Loucy (cell line): ENCODE results near the gene DNAAF8.

Experiments
- H2AFZ ChIP-seq: fragments of 200-600 bp; sonication (generic); 2 replicates; pipeline ENCODE4 v1.6.0; 2016; ENCODE audit warnings: antibody characterized with exemption, mild to moderate bottlenecking, low read length, moderate library complexity
- H3F3A ChIP-seq: fragments of 200-600 bp; 2 replicates; pipeline ENCODE4 v1.6.0; 2016; ENCODE audit warnings: antibody characterized with exemption, low read depth, mild to moderate bottlenecking
- H3K27me3 ChIP-seq: fragments of 200-600 bp; sonication (generic); 2 replicates; pipeline ENCODE4 v1.6.1; 2014; ENCODE audit warnings: low read length, mild to moderate bottlenecking; ENCODE audit not compliant: insufficient read depth, poor library complexity, severe bottlenecking
- H3K36me3 ChIP-seq: fragments of 200-600 bp; sonication (generic); 2 replicates; pipeline ENCODE4 v1.6.1; 2016; ENCODE audit warnings: low read length; ENCODE audit not compliant: insufficient read depth
- H3K4me1 ChIP-seq: fragments of 200-600 bp; sonication (generic); 2 replicates; pipeline ENCODE4 v1.5.1; 2014; ENCODE audit warnings: low read length, mild to moderate bottlenecking; ENCODE audit not compliant: insufficient read depth, poor library complexity, severe bottlenecking
- H3K4me2 ChIP-seq: fragments of 200-600 bp; sonication (generic); 2 replicates; pipeline ENCODE4 v1.6.0; 2014; ENCODE audit warnings: antibody characterized with exemption, low read length, low read depth, mild to moderate bottlenecking; ENCODE audit not compliant: poor library complexity, severe bottlenecking
- H3K4me3 ChIP-seq: fragments of 200-600 bp; sonication (generic); 2 replicates; pipeline ENCODE4 v1.5.1; 2014; ENCODE audit warnings: low read length, mild to moderate bottlenecking, mixed read lengths; ENCODE audit not compliant: poor library complexity, severe bottlenecking
- H3K79me2 ChIP-seq: fragments of 200-600 bp; sonication (generic); 2 replicates; pipeline ENCODE4 v1.6.1; 2014; ENCODE audit warnings: low read length; ENCODE audit not compliant: insufficient read depth
- H3K9ac ChIP-seq: fragments of 200-600 bp; sonication (generic); 2 replicates; pipeline ENCODE4 v1.6.0; 2014; ENCODE audit warnings: mild to moderate bottlenecking, low read depth, low read length, moderate library complexity; ENCODE audit not compliant: poor library complexity, severe bottlenecking
- H3K9me2 ChIP-seq: fragments of 200-600 bp; sonication (generic); replicated peaks from 2 replicates; pipeline ENCODE4 v1.6.1; 2016; ENCODE audit warnings: low read depth, low read length, mixed read lengths
- H3K9me3 ChIP-seq: fragments of 200-600 bp; sonication (generic); 2 replicates; pipeline ENCODE4 v1.6.1; 2014; ENCODE audit warnings: mild to moderate bottlenecking, antibody characterized with exemption, low read length, low read depth; ENCODE audit not compliant: insufficient read depth
- H4K20me1 ChIP-seq: fragments of 200-600 bp; sonication (generic); 2 replicates; pipeline ENCODE4 v1.6.0; 2014; ENCODE audit warnings: antibody characterized with exemption, low read length, mild to moderate bottlenecking; ENCODE audit not compliant: insufficient read depth, poor library complexity, severe bottlenecking
- CTCF ChIP-seq: fragments of 200-600 bp; sonication (generic); conservative IDR thresholded peaks from 2 replicates; pipeline ENCODE4 v1.5.1; 2014; ENCODE audit warnings: mild to moderate bottlenecking, antibody characterized with exemption, low read length
- EZH2phosphoT487 ChIP-seq: fragments of 200-600 bp; IDR thresholded peaks from 2 replicates; pipeline ENCODE4 v1.6.1; 2018; ENCODE audit warnings: antibody characterized with exemption, mild to moderate bottlenecking, moderate library complexity, borderline replicate concordance

DNAAF8 gene

DNA sequence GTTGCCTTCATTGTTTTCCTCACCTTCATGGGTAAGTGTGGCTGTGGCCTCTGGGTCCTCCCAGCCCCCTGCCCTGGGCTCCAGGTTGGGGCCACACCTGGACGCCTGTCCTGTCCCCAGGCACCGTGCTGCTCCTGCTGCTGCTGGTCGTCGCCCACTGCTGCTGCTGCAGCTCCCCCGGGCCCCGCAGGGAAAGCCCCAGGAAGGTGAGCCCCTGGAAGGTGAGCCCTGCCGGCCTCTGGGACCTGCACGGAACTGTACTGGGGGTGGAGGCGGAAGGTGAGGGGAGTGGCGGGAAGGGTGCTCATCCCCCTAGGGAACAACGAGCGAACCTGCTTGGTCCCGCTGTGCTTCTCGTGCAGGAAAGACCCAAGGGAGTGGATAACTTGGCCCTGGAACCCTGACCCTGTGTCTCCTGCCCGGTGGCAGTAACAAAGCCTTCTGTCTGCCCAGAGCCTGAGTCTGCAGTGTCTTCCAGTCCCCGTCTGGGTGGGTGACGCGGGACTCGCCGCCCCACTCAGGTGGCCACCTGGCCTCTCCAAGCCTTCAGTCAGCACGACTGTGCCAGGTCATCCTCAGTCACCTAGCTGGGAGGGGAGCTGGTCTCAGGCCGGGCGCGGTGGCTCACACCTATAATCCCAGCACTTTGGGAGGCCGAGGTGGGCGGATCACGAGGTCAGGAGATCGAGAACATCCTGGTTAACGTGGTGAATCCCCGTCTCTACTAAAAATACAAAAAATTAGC, 61.7 kb downstream of the DNAAF8 start:
- no peaks in the 10 kb centered on the region for H3K79me2 ChIP-seq
- H3K36me3 ChIP-seq: no peaks in the 10 kb centered on the region
- H3K4me2 ChIP-seq: no peak overlapping the region
- no peaks in the 10 kb centered on the region for H4K20me1 ChIP-seq
- no peak overlapping the region for H3K9ac ChIP-seq
- H3K9me2 ChIP-seq: no peaks in the 10 kb centered on the region
- no peak overlapping the region for H2AFZ ChIP-seq
- H3F3A ChIP-seq: no peaks in the 10 kb centered on the region
- TF ChIP-seq CTCF (no peak), EZH2phosphoT487 (no peak)
- no peak overlapping the region for H3K4me3 ChIP-seq
- H3K4me1 ChIP-seq: no peaks in the 10 kb centered on the region
- H3K9me3 ChIP-seq: no peaks in the 10 kb centered on the region
- no peaks in the 10 kb centered on the region for H3K27me3 ChIP-seq

GRCh38 chr16:4796982-4797804, 62.9 kb downstream of the DNAAF8 start:
- TF ChIP-seq CTCF (no peak), EZH2phosphoT487 (no peak)
- H3K79me2 ChIP-seq: no peaks in the 10 kb centered on the region
- H3K9me2 ChIP-seq: no peaks in the 10 kb centered on the region
- no peaks in the 10 kb centered on the region for H4K20me1 ChIP-seq
- no peaks in the 10 kb centered on the region for H3K36me3 ChIP-seq
- H3K4me1 ChIP-seq: no peaks in the 10 kb centered on the region
- H3K9ac ChIP-seq: no peak overlapping the region
- no peak overlapping the region for H2AFZ ChIP-seq
- no peak overlapping the region for H3K4me3 ChIP-seq
- H3K9me3 ChIP-seq: no peaks in the 10 kb centered on the region
- no peaks in the 10 kb centered on the region for H3K27me3 ChIP-seq
- no peak overlapping the region for H3K4me2 ChIP-seq
- H3F3A ChIP-seq: no peaks in the 10 kb centered on the region

- no peak overlapping the region for H3K9ac ChIP-seq
- H2AFZ ChIP-seq: no peak overlapping the region
- TF ChIP-seq CTCF: no peak
- no peak for TF ChIP-seq EZH2phosphoT487
- no peaks in the 10 kb centered on the region for H4K20me1 ChIP-seq
- no peaks in the 10 kb centered on the region for H3F3A ChIP-seq
- H3K36me3 ChIP-seq: no peaks in the 10 kb centered on the region
- H3K4me1 ChIP-seq: no peaks in the 10 kb centered on the region
- no peaks in the 10 kb centered on the region for H3K9me2 ChIP-seq
- H3K9me3 ChIP-seq: no peaks in the 10 kb centered on the region
- no peak overlapping the region for H3K4me3 ChIP-seq
- no peak overlapping the region for H3K4me2 ChIP-seq
- H3K79me2 ChIP-seq: no peaks in the 10 kb centered on the region
- H3K27me3 ChIP-seq: no peaks in the 10 kb centered on the region
Measured at GRCh38 chr16:4797805-4798252, 63.5 kb downstream of the DNAAF8 start.
